ENCODE data around the gene SH3RF3.

DNA sequence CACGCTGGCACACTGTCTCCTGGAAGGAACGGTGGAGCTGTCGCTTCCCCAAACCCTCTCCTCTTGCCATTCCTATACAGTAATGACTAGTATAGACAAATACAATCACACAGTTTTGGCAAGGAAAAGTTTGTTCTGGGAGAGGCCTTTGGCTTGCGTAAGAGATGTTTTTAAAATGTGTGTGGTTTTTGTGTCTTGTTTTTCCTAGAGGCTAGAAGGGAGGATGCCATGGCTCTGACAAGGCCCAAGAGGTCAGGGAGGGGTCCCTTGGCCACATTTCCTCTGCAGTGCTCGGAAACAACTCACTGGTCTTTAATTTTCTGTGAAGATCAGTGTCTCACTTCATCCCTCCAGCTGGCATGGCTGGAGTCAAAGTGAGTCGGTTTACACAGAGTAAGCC is 195.9 kb downstream of the SH3RF3 start:
- TF ChIP-seq POLR2A (IDR thresholded peaks at IDR 0.05; ENCODE audit: low read depth, low read length) (no peak), POLR2AphosphoS5 (IDR thresholded peaks at IDR 0.05; ENCODE audit: low read depth, low read length) (no peak), PAX5 (IDR thresholded peaks at IDR 0.05; ENCODE audit: insufficient read depth, low read length, severe bottlenecking) (no peak), TAF1 (IDR thresholded peaks at IDR 0.05; ENCODE audit: low read depth, low read length) (no peak)
